GM20431 (cell line): ENCODE data around the gene ATP6V0B.

Source experiments
- in situ Hi-C: fragments of 300-500 bp; cut with MseI, MboI; formaldehyde crosslinking; loops from one replicate; pipeline ENCODE4 v1.15.0; 2020; ENCODE audit warnings: low sequenced_read_pairs; ENCODE audit not compliant: unreplicated experiment

Gene ATP6V0B

GRCh38 chr1:43981636-43982035 is 6.9 kb downstream of the ATP6V0B start:
- in situ Hi-C loops: no loop called here

- in situ Hi-C loops: no loop called here
These were observed 7.5 kb downstream of the ATP6V0B start for GRCh38 chr1:43982241-43982640.

GRCh38 chr1:43982808-43983207 is 8.0 kb downstream of the ATP6V0B start:
- in situ Hi-C loops: no loop called here

DNA sequence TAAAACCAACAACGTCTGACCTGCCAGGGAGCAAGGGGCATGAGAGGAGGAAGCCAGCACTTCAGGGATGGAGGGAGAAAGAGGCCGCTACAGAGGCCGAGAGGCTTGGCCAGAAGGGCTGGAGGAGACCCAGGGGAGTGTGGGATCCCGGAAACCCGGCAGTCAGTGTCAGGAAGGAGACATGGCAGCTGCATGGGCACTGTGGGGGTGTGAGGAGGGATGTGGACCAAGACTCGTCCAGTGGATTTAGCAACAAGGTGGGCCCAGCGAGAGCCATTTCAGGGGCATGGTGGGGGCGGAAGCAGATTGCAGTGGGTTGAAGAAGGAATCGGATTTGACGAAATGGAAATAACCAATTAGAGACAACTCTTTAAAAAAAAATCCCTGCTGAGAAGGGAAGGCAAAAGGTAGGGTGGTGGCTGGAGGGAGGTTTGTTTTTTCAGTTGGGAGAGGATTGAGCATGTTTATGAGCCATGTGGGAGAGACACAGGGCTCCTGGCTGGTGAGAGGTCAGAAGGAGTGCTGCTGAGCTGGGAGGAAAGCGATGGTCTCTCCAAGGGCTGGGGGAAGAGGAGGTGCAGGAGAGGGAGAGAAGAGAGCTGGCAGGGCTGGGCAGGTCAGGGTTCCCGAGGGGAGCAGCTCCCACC is 8.6 kb downstream of the ATP6V0B start:
- in situ Hi-C loops: no loop called here

GRCh38 chr1:43984855-43985254 is 10.1 kb downstream of the ATP6V0B start:
- in situ Hi-C loops: no loop called here

DNA sequence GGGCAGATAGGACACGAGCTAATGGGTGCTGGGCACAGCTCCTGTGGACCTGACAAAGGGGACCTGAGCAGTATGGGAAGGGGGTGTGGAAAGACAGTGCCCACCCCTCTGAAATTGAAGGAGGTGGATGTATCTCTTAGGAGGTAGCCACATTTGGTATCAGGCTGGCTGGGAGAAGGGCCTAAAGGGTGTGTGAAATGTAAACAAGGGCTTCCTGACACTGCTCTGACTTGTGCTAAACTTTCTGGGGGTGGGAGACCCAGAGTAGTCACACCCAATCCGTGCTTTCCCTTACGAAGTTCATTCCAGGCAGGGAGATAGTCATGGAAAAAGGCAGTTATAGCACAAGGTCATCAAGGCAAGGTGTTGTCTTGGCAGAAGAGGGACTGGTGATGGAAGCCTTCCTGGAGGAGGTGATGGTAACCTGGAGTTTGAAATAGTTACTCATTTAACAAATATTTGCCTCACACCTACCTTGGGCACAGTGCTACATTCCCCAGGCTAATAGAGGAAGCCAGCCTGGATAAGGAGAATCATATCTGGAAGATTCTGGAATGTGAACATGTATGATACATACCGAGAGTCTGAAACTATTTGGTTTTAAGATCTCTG is 11.3 kb downstream of the ATP6V0B start:
- in situ Hi-C loops: no loop called here

GRCh38 chr1:43986712-43987111 is 12.0 kb downstream of the ATP6V0B start:
- in situ Hi-C loops: no loop called here

- in situ Hi-C loops: no loop called here
These were observed 12.6 kb downstream of the ATP6V0B start for GRCh38 chr1:43987159-43987902.

GRCh38 chr1:43990271-43991199 is 15.8 kb downstream of the ATP6V0B start:
- in situ Hi-C loops: no loop called here

DNA sequence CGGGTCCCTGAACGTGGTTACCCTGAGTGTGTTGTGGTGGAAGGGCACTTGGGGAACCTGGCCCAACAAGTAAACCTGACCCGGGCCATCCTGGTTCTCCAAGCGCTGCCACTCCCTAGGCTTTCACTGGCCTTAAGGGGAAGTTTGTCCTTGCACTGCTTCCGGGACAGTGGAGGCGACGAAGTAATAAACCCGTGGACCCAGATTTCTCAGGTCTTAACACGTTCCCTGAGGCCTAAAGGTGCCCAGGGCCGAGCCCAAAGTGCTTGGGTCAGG is 16.4 kb downstream of the ATP6V0B start:
- in situ Hi-C loops: no loop called here

DNA sequence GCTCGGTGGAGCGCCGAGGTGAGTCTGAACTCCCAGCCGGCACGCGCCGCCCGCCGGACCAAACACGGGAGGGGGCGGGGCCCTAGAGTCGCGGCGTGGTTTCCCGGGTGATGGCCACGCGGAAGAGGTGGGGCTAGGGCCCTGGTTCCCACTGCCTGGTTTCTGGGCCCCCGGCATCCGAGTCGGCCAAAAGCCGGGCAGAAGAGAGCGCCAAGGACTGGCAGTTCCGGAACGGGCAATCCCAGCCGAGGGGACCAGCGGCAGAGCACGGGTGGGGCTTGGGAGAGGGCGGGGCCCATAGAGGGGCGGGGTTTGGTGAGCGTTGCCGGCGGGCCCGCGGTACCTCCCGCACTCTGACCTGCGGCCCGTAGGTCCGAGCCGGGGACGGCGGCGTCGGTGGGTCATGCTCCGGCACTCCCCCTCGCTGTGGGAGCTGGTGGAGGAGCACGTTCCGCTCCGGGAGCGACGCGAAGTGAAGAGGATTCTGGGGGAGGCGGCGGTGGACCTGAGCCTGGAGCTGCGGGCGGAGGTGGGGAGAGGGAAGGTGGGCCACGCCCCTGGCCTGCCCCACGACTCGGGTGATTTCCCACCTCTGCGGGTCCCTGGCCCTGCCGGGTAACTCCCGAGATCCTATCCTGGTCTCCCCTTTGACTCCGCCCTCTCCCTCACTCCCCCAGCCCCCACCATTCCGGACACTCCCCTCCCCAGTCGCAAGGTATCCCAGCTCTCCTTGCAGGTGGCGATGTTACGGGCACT is 16.9 kb downstream of the ATP6V0B start, which contains the start of gene CCDC24:
Gene CCDC24 (plus strand): TSS at position 124 of the 756 bp plus-strand sequence. CDS start 280 bp downstream, at position 404.
- in situ Hi-C loops: no loop called here

DNA sequence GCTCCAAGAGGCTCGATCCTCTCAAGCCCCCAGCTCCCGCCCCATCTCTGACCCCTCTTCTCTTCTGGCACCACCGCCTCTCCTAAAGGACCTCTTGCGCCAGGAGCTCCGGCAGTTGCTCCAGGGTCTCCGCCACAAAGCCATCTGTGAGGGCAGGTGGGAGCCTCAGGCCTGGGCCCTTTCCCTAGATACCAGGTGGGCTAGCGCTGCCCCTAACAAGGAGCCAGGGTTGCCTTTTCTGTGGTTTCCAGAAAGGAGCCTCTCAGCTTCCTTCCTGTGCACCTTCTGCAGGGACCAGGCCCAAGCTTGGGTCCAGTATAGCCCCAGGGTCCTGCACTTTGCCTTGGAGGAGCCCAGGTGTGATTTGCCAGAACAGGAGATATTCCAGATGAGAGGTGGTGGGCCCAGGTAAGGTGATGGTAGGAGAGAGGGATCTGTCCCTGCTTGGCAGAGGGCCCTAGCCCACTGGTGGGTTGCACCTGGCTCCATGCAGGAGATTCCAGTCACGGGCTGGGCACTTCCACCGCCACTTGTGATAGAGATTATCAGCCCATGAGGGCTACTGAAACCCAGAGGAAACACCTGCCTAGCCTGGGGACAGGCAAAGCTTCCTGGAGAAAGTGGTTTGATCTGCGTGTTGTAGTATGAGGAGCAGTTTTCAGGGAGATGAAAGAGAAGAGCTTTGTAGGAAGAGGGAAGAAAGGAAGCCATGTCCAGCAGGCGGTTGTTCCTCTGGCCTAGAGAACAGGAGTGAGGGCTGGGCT is 17.7 kb downstream of the ATP6V0B start:
- in situ Hi-C loops: no loop called here

DNA sequence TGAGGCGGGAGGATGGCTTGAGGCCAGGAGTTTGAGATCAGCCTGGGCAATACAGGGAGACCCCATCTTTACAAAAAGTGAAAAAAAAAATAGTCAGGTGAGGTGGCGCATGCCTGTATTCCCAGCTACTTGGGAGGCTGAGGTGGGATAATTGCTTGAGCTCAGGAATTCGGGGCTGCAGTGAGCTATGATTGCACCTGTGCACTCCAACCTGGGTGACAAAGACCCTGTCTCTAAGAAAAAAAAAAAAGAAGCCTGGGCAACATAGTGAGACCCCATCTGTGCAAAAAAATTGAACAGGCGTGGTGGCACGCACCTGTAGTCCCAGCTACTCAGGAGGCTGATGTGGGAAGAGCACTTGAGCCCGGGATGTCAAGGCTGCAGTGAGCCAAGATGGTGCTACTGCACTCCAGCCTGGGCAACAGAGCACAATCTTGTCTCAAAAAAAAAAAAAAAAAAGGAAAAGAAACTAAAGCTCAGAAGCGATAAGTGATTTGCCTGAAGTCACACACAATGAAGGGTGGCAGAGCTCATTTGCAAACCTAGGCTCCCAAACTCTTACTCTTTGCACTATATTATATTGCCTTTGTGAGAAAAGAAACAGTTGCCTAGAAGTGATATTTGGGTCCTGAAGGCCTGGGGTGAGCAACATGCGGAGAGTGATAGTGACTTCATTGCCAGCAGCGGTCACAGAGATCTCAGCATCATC is 18.6 kb downstream of the ATP6V0B start:
- in situ Hi-C loops: no loop called here

DNA sequence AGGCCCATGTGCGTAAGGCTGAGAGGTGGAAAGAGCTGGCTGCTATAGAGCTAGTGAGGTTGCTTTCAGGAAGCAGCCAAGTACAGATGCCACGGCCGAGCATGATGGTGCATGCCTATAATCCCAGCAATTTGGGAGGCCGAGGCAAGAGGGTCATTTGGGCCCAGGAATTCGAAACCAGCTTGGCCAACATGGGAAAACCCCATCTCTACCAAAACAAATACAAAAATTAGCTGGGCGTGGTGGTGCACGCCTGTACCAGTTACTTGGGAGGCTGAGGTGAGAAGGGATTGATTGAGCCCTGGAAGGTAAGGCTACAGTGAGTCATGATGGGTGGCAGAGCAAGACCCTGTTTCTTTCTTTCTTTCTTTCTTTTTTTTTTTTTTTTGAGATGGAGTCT is 19.3 kb downstream of the ATP6V0B start:
- in situ Hi-C loops: no loop called here

GRCh38 chr1:43994794-43995790 is 20.3 kb downstream of the ATP6V0B start:
- in situ Hi-C loops: no loop called here

DNA sequence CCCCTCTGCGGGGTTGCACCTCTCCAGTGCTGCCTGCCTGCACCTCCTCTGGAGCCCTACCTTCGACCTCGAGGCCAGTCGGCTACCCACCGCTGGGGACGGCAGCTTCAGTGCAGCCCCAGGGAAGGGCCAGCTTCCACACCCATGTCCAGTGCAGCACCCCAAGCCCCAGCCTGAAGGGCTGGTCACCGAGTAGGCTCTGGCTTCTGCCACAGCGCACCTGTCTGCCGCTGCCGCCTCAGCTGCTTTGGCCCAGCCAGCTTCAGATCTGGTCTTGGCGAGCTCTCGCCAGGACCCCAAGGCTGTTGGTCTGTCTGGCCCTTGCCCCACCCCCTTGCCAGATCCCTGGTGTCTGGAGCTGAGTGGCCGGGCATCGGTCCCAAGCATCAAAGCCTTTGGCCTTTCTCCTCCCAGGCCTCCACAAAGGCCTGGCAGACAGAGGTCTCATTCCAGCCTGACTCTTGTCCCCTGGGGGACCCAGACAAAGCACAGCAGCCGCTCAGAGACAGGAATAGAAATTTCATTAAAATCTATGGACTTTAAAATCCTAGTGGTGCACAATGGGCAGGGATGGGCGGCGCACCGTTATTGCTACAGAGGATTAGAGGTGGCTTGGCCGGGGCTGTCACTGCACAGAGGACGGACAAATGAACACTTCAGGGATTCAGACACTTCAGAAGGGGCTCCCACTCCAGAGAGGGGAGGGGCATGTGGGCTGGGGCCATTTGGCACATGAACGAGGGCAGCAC is 21.4 kb downstream of the ATP6V0B start:
- in situ Hi-C loops: no loop called here

GRCh38 chr1:43996733-43997115 is 22.0 kb downstream of the ATP6V0B start:
- in situ Hi-C loops: no loop called here
